Measurements from ENCODE around the gene SULF2. TPM values are rescaled to one million over a fixed set of nuclear protein-coding genes. Genes with fewer than 3 reads are reported as not detected.
"Not testable (repeated sequence)": the region's sequence is repeated elsewhere in the genome, so short reads cannot be mapped to it uniquely, and the experiment has no call there.

SULF2 gene
- polyA plus RNA-seq, 1 donor from 2014 or later: 1.7 TPM

DNA sequence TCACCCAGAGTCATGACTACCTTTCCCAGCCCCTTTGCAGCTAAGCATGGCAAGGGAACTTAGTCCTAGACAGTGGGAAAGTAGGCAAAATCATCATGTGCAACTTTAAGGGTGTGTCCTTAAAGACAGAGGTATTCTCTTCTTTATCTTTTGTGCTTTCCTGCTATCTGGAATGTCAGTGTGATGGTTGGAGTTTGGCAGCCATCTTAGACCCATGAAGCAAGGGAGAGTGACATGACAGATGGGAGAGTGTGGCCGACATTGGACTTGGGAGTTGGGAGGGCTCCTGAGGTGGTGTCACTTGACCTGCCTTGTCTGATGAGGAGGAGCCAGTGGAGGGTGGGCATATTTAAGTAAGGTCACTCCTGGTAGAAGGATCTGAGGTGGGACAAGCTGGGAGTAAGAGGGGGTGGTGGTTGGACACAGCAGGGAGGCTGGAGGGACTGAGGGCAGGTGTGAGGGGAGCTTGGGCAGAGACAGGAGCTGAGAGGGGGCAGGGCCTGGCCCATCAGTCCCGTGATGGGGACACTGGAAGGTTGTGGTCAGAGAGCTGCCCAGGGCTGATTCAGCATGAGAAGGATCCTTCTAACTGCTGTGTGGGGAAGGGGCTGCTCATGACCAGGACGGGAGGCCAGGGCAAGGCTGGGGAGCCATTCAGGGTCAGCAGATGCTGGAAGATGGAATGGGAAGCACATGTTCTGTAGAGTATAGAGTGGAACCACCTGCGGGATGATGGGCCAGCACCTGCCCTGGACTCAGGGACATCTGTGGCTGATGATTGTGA lies 29.5 kb upstream of the SULF2 start:
- Mint-ChIP-seq H3K27me3 (peaks cover 19% of the 10 kb centered on the region), H3K27ac (no peak overlapping the region), H3K9me3 (no peaks in the 10 kb centered on the region), H3K36me3 (peaks cover 4% of the 10 kb centered on the region), H3K4me3 (peak overlapping the region in 1 of 4 donors; percentile 32), H3K4me1 (peaks cover 0 to 5% (median 2%) of the 10 kb centered on the region in 3 donors)

DNA sequence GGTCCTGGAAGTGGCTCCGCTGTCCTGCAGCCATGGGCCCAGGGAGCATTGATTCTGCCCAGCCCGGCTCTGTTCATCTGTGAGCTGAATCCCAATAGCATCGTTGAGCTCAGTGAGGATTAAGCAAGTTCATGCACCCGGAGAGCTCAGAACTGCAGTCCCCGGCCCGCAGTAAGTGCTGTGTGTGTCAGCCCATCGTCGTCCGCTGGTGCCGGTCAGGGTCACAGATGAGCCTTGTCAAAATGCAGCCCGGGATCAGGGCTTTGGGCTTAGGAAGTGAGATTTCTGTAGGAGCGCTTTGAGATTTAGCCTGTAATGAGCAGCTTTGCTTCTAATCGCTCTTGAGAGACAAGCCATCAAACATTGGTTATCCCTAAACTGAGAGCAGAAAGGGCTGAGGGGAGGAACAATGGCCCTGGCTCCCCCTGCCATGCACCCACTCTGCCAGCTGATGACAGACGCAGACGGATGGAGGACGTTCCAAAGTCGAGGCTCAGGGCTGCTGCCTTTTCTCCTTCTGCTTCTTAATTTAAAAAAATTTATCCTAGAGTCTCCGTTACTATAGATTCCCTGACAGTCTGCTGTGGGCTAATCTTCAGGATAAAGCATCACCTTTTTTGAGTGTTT lies 25.6 kb upstream of the SULF2 start:
- Mint-ChIP-seq H3K4me3 (no peak overlapping the region), H3K9me3 (no peaks in the 10 kb centered on the region), H3K36me3 (peaks cover 4% of the 10 kb centered on the region), H3K27ac (no peak overlapping the region), H3K4me1 (peaks cover 0 to 2% (median 0%) of the 10 kb centered on the region in 3 donors), H3K27me3 (peaks cover 22% of the 10 kb centered on the region)

DNA sequence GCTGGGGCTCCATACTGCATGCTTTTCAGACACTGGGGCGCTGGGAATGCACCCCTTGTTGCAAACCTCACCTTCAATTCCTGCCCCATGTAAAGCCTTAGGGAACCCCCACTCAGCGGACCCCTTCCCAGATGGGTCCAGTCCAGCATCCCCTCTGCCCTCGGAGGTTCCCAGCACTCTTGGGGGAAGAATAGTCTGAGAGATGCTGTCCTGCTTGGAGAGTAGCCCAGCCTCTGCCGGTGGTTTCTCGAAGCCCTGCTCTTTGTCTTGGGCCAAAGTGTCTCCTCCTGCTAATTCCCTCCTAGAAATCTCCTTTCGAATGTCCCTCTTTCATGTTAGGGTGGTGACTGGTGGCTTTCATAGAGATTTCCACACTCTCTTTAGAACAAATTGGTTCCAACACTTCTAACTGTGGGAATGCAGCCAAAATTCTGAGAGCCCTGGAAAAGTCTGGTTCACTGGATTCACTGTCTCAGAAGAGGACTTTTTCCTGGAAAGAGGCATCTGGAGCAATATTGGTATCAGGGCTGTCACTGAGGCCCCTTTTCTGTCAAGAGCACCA lies 24.9 kb upstream of the SULF2 start:
- Mint-ChIP-seq H3K9me3 (no peaks in the 10 kb centered on the region), H3K27ac (no peak overlapping the region), H3K36me3 (peaks cover 4% of the 10 kb centered on the region), H3K4me1 (peaks cover 0 to 2% (median 0%) of the 10 kb centered on the region in 3 donors), H3K27me3 (peaks cover 24% of the 10 kb centered on the region), H3K4me3 (no peak overlapping the region)

DNA sequence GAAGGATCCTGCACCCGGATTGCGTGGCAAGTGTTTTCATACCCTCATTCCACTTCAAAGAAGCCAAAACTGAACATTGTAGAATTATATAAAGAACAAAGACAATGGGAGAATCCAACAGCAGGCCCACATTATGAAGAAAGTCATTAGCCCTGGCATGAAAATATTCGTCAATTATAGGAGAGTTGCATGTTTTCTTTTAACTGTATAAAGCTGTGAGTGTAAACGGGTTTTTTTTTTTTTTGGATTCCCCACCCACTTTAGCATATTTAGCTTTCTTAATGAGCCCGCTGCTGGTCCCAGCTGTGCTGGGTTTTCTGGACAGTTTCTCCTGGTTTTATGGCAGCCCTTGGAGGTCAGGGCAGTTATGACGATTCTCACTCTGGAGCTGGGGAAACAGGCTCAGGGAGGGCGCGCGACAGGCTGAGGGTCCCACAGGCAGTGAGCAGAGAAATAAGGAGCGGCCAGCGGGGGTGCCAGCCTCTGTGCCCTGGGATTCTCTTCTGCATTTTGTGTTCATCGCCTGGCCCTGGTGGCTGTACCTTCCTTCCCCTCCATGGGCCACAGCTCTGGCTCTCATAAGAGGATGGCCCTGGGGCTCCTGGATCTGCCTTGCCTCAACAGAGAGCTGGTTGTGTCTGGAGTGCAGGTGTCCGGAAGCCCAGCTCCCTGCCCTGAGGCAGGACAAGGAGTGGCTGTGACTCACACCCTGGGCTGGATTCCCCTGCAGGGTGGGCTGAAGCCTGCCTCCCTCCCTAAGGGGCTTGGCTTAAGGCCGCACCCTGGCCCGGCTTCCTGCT lies 24.1 kb upstream of the SULF2 start:
- Mint-ChIP-seq H3K4me1 (peaks cover 0 to 2% (median 0%) of the 10 kb centered on the region in 3 donors), H3K27me3 (peaks cover 25% of the 10 kb centered on the region), H3K27ac (no peak overlapping the region), H3K4me3 (no peak overlapping the region), H3K9me3 (no peaks in the 10 kb centered on the region), H3K36me3 (peaks cover 4% of the 10 kb centered on the region)

DNA sequence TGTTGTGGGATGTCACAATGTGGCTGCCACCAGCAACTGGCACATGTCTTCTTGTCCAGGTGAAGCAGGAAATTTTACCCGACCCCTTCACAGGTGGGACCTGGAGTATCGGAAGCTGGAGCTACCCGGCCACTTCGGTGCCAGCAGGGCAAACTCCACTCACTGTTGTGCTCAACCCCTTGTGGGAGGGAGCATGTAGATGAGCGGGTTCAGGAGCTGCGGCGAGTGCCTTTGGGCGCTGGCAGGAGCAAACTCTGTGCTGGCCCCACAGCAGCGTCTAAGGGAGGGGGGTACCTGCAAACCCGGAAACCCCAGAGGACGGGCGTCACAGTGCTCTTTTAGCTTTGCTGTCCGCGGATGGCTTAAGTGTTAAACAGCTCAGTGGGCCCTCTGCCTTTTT lies 20.7 kb upstream of the SULF2 start:
- no peak overlapping the region for H3K4me3 Mint-ChIP-seq
- no peaks in the 10 kb centered on the region for H3K4me1 Mint-ChIP-seq
- H3K27ac Mint-ChIP-seq: no peak overlapping the region
- no peaks in the 10 kb centered on the region for H3K9me3 Mint-ChIP-seq
- no peaks in the 10 kb centered on the region for H3K36me3 Mint-ChIP-seq
- peaks cover 21% of the 10 kb centered on the region for H3K27me3 Mint-ChIP-seq

DNA sequence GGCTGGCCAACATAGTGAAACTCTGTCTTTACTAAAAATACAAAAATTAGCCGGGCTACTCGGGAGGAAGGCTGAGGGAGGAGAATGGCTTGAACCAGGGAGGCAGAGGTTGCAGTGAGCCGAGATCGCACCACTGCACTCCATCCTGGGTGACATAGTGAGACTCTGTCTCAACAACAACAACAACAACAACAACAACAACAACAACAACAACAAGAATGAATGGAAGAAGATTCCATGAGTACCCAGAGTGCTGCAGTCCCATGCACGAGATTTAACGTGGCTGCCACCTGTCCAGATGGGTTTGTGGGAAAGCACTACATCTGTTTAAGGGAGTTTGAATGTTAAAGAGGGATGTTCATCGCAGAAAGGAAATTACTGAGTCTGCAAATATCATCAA lies 19.7 kb upstream of the SULF2 start:
- H3K4me3 Mint-ChIP-seq: peak overlapping the region in 1 of 4 donors; percentile 20
- H3K9me3 Mint-ChIP-seq, H3K4me1 Mint-ChIP-seq, H3K36me3 Mint-ChIP-seq, H3K27ac Mint-ChIP-seq: not testable (repeated sequence)
- H3K27me3 Mint-ChIP-seq: peaks cover 19% of the 10 kb centered on the region

DNA sequence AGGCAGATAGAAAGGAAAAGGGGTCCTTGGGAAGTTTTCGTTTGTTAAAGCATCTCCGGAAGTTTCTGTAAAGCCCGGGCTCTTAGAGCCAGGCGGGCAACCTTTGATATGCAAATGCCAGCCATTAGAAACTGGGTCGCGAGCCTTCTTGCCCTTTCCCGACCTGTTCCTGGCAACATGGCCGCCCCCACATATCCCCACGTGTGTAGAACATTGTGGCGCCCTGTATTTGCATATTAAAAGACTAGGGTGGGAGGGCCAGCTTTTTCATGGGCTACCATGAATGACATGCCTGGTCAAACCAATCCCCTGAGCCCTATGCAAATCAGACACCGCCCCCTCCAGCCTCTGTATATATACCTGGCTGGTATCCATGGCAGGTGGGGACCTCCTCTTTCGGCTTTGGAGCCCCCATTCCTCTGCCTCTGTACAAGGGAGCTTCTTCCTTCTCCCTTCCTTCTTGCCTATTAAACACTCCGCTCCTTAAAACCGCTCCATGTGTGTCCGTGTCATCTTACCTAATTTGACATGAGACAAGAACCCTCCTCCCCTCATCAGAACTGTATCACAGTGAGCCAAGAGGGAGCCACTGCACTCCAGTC lies 19.0 kb upstream of the SULF2 start:
- H3K4me3 Mint-ChIP-seq, H3K36me3 Mint-ChIP-seq, H3K9me3 Mint-ChIP-seq, H3K4me1 Mint-ChIP-seq: not testable (repeated sequence)
- H3K27ac Mint-ChIP-seq: peak overlapping the region in 1 of 3 donors; percentile 90
- H3K27me3 Mint-ChIP-seq: peaks cover 19% of the 10 kb centered on the region

DNA sequence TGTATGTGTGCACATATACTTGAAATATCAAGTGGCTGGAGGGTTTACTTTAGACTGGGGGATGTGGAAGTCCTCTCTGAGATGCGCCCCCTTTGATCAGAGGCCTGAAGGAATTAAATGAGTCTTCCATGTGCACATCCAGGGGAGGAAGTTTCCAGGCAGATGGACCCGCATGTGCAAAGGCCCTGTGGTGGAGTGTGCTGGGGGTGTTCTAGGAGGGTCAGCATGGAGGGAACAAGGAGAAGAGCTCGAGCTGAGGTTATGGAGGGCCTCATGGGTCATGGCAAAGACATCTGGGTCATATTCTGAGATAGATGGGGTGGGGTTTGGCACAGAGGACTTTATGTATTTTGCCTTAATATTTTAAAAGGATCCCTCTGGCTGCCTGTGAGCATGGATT lies 17.7 kb upstream of the SULF2 start:
- peaks cover 0 to 2% (median 0%) of the 10 kb centered on the region in 3 donors for H3K4me1 Mint-ChIP-seq
- H3K36me3 Mint-ChIP-seq: no peaks in the 10 kb centered on the region
- H3K27me3 Mint-ChIP-seq: peaks cover 16% of the 10 kb centered on the region
- H3K9me3 Mint-ChIP-seq: no peaks in the 10 kb centered on the region
- no peak overlapping the region for H3K27ac Mint-ChIP-seq
- H3K4me3 Mint-ChIP-seq: no peak overlapping the region

DNA sequence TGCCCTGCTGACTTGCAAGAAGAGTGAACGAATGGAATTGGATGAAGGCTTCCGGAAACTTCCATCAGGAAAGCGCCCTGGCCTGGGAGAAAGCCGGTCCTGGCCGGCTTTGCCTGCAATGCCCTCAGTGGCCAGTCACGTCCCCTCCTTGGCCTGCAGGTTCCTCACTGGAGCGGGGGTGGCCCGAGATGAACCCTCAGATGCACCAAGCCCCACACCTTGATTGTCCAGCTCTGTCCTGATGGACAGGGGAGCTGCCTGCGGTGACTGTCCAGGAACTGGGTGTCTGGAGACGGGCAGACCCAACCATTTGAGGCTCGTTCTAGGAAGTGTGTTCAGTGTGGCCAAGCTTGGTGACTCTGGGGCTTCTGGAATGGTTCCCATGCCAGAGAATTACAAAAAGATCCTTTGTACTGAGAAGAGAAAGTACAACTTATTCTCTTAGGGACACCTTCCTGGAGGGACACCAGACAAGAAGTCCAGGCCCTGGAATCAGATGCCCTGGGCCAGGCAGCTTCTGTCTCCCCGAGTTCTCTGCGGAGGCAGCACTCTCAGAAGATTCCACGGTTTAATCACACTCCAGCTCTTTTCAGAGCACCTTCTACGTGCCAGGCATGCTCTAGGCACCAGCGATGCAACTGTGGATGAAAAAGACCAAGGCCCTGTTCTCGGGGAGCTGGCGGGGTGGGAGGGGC lies 17.1 kb upstream of the SULF2 start:
- Mint-ChIP-seq H3K27ac (no peak overlapping the region), H3K36me3 (no peaks in the 10 kb centered on the region), H3K4me3 (no peak overlapping the region), H3K9me3 (no peaks in the 10 kb centered on the region), H3K4me1 (peaks cover 0 to 2% (median 0%) of the 10 kb centered on the region in 3 donors), H3K27me3 (peaks cover 16% of the 10 kb centered on the region)

DNA sequence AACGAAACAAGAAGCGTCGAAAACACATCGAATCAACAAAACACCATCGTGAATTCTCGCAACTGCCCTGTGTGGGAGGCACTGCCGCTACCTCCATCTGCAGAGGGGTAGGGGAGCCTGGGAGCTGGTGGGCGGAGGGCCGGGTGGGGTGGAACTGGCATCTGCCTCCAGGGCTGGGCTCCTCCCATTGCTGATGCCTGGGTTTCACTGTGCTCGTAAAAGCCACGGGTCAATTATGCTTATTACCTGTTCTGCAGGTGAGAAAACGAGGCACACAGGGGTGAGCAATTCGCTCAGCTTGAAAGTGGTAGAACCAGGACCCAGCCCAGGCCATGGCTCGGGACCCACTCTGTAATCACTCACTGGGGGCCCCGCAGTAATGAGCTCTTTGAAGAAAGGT lies 16.5 kb upstream of the SULF2 start:
- no peaks in the 10 kb centered on the region for H3K9me3 Mint-ChIP-seq
- H3K36me3 Mint-ChIP-seq: no peaks in the 10 kb centered on the region
- no peak overlapping the region for H3K27ac Mint-ChIP-seq
- H3K4me1 Mint-ChIP-seq: peaks cover 0 to 2% (median 0%) of the 10 kb centered on the region in 3 donors
- H3K4me3 Mint-ChIP-seq: no peak overlapping the region
- peaks cover 10% of the 10 kb centered on the region for H3K27me3 Mint-ChIP-seq

DNA sequence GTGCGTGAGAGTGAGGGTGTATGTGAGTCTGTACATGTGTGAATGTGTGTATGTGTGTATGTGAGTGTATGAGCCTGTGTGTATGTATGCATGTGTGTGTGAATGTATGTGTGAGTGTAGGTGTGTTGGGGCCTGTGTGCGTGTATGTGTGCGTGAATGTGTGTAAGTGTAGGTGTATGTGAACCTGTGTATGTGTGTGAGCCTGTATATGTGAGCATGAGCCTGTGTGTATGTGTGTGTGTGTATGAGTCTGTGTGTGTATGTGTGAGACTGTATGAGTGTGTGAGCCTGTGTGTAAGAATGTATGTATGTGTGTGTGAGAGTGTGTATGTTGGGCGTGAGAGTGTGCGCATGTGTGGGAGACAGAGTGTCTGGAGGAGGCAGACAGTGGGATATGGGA lies 15.8 kb upstream of the SULF2 start:
- no peaks in the 10 kb centered on the region for H3K36me3 Mint-ChIP-seq
- no peak overlapping the region for H3K4me3 Mint-ChIP-seq
- H3K9me3 Mint-ChIP-seq: no peaks in the 10 kb centered on the region
- no peak overlapping the region for H3K27ac Mint-ChIP-seq
- H3K4me1 Mint-ChIP-seq: peaks cover 0 to 2% (median 0%) of the 10 kb centered on the region in 3 donors
- peaks cover 9% of the 10 kb centered on the region for H3K27me3 Mint-ChIP-seq

DNA sequence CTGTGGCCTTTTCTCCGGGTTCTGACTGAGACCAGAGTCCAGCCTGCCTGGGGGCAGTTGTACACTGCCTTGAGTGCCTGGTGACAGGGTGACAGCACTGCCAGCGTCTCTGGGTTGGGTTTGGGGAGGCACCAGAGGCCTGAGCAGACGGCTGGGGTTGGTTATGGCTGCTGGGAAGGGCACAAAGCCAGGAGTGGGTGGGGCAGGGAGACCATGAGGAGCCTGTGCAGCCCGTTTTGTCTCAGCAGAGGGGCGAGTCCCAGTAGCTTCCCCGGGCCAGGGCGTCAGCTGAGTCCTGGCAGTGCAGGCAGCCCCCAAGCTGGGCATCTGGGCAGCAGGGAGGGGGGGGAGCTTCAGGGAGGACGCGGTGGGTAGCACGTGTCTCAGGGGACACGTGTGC lies 15.3 kb upstream of the SULF2 start:
- Mint-ChIP-seq H3K27me3 (peaks cover 8% of the 10 kb centered on the region), H3K9me3 (no peaks in the 10 kb centered on the region), H3K4me1 (peaks cover 0 to 2% (median 0%) of the 10 kb centered on the region in 3 donors), H3K36me3 (no peaks in the 10 kb centered on the region), H3K27ac (no peak overlapping the region), H3K4me3 (no peak overlapping the region)

DNA sequence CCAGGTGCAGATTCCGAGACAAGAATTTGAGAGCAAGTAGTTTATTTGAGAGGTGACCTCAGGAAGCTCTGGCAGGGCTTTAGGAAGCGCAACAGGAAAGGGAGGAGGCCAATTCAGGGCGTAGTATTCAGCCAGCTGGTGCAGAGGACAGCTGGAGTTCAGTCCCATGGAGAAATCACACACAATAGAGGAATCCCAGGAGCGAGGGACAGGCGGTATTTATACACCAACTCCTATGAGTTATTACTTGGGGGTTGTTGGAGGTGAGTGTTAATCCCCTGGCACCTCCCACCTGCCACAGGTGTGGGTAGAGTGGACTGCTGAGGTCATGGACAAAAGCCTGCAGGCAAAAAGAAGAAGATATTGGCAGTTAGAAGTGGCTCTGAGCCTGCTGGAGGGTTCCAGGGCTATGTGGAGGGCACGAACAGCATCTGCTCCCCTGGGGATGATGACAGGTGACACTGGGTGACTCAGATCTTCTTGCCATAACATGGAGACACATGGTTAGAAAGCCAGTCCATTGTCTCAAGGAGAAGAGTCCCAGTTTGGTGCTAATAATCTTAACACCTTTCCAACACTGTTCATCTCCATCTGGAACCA lies 13.9 kb upstream of the SULF2 start:
- peaks cover 3% of the 10 kb centered on the region for H3K27me3 Mint-ChIP-seq
- no peaks in the 10 kb centered on the region for H3K9me3 Mint-ChIP-seq
- peak overlapping the region in 1 of 3 donors; percentile 28 for H3K27ac Mint-ChIP-seq

DNA sequence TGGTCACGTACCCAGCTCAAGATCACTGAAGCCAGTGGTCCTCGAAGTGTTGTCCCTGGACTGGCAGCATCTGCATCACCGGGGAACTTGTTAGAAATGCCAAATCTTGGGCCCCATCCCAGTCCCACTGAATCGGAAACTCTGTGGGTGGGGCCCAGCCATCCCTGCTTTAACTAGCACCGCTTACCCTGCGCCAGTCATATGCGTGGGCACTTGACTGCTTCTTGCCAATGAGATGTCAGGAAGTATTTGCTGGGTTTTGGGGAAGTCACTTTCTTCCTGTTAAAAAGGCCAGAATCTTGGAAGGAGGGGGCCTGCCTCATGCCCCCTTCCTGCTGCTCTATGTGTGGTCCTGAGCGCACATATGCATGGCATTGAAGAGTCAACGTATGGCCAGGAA lies 11.7 kb upstream of the SULF2 start:
- Mint-ChIP-seq H3K36me3 (peaks cover 2% of the 10 kb centered on the region), H3K4me3 (no peak overlapping the region), H3K27ac (no peak overlapping the region), H3K27me3 (no peaks in the 10 kb centered on the region), H3K4me1 (peaks cover 0 to 2% (median 0%) of the 10 kb centered on the region in 3 donors), H3K9me3 (no peaks in the 10 kb centered on the region)

More for the DNA sequence above, 13.9 kb upstream of the SULF2 start:
- H3K4me1 Mint-ChIP-seq: peaks cover 0 to 2% (median 0%) of the 10 kb centered on the region in 3 donors
- no peak overlapping the region for H3K4me3 Mint-ChIP-seq
- no peaks in the 10 kb centered on the region for H3K36me3 Mint-ChIP-seq
